HEK293 (cell line): ENCODE measurements around the gene PPP3CA.

Experiments used
- CTCF ChIA-PET: fragments of 350-600 bp; formaldehyde crosslinking; extraction: SDS; loops from one replicate; lab custom pipeline; 2021; ENCODE audit warnings: antibody characterized with exemption; lab: Yijun Ruan, JAX
- POLR2A ChIA-PET: fragments of 300-600 bp; formaldehyde crosslinking; extraction: SDS; loops from one replicate; lab custom pipeline; 2020; ENCODE audit warnings: antibody characterized with exemption, inconsistent platforms; lab: Yijun Ruan, JAX
- H3K27ac ChIP-seq: fragments of 200-500 bp; sonication (Bioruptor generic); 2 replicates; pipeline ENCODE4 v1.5.1; 2014; ENCODE audit warnings: low read depth, low read length, control low read depth, inconsistent platforms; ENCODE audit errors: extremely low read depth
- H3K36me3 ChIP-seq, 2 experiments: fragments of 200-500 bp in 1 of 2; sonication (Bioruptor generic) in 1 of 2; 1 replicate in 1 of 2; 2 replicates in 1 of 2; pipeline ENCODE4 v1.5.1; 2014 to 2017; ENCODE audit warnings: inconsistent platforms in 2 of 2, low read length in 2 of 2; ENCODE audit not compliant: control insufficient read depth in 2 of 2, insufficient read depth in 1 of 2
- H3K4me1 ChIP-seq: fragments of 200-500 bp; sonication (Bioruptor generic); 2 replicates; pipeline ENCODE4 v1.5.1; 2014; ENCODE audit warnings: mild to moderate bottlenecking, low read length, inconsistent platforms; ENCODE audit not compliant: control insufficient read depth, insufficient read depth
- H3K4me3 ChIP-seq: 2 replicates; pipeline ENCODE4 v1.5.1; 2011; ENCODE audit warnings: low read depth, mild to moderate bottlenecking, control low read depth, low read length, moderate library complexity
- H3K9me3 ChIP-seq: fragments of 200-500 bp; sonication (Bioruptor generic); 2 replicates; pipeline ENCODE4 v1.5.1; 2014; ENCODE audit warnings: low read depth, low read length, inconsistent platforms; ENCODE audit not compliant: control insufficient read depth, insufficient read depth
- AEBP2 ChIP-seq: fragments of 450-650 bp; formaldehyde crosslinking; IDR thresholded peaks from 2 replicates; pipeline ENCODE4 v1.5.1; 2016; ENCODE audit warnings: missing biosample characterization, missing genetic modification characterization, borderline replicate concordance
- HOXC10 ChIP-seq: sonication (generic); formaldehyde crosslinking; IDR thresholded peaks from 2 replicates; pipeline ENCODE4 v1.8.1; 2023; ENCODE audit warnings: mild to moderate bottlenecking, missing genetic modification reagents
- HOXD13 ChIP-seq: sonication (generic); formaldehyde crosslinking; IDR thresholded peaks from 2 replicates; pipeline ENCODE4 v1.8.0; 2022; ENCODE audit warnings: missing genetic modification reagents, borderline replicate concordance
- IKZF3 ChIP-seq: fragments of 450-650 bp; IDR thresholded peaks from 2 replicates; pipeline ENCODE4 v1.5.0; 2018; ENCODE audit warnings: missing biosample characterization, mild to moderate bottlenecking, missing genetic modification characterization, moderate library complexity
- KLF16 ChIP-seq: fragments of 450-650 bp; formaldehyde crosslinking; IDR thresholded peaks from 2 replicates; pipeline ENCODE4 v1.5.1; 2017; ENCODE audit warnings: missing biosample characterization, missing genetic modification characterization
- KLF9 ChIP-seq: fragments of 450-650 bp; formaldehyde crosslinking; IDR thresholded peaks from 2 replicates; pipeline ENCODE4 v1.5.1; 2016; ENCODE audit warnings: missing biosample characterization, missing genetic modification characterization, low read depth
- PRDM6 ChIP-seq: fragments of 450-650 bp; formaldehyde crosslinking; IDR thresholded peaks from 2 replicates; pipeline ENCODE4 v1.5.1; 2017; ENCODE audit warnings: missing biosample characterization, missing genetic modification characterization
- ZBTB10 ChIP-seq: fragments of 450-650 bp; formaldehyde crosslinking; IDR thresholded peaks from 2 replicates; pipeline ENCODE4 v1.5.1; 2016; ENCODE audit warnings: missing biosample characterization, missing genetic modification characterization
- ZFP41 ChIP-seq: fragments of 450-650 bp; formaldehyde crosslinking; IDR thresholded peaks from 2 replicates; pipeline ENCODE4 v1.5.1; 2016; ENCODE audit warnings: missing biosample characterization, missing genetic modification characterization, borderline replicate concordance
- ZFP69B ChIP-seq: fragments of 450-650 bp; formaldehyde crosslinking; IDR thresholded peaks from 2 replicates; pipeline ENCODE4 v1.5.1; 2016; ENCODE audit warnings: missing biosample characterization, missing genetic modification characterization
- ZNF174 ChIP-seq: fragments of 450-650 bp; formaldehyde crosslinking; IDR thresholded peaks from 2 replicates; pipeline ENCODE4 v1.5.0; 2017; ENCODE audit warnings: missing biosample characterization, mild to moderate bottlenecking, missing genetic modification characterization
- ZNF433 ChIP-seq: fragments of 450-650 bp; formaldehyde crosslinking; IDR thresholded peaks from 2 replicates; pipeline ENCODE4 v1.5.1; 2016; ENCODE audit warnings: missing biosample characterization, missing genetic modification characterization, low read depth
- ZNF473 ChIP-seq: fragments of 450-650 bp; formaldehyde crosslinking; IDR thresholded peaks from 2 replicates; pipeline ENCODE4 v1.5.1; 2017; ENCODE audit warnings: missing biosample characterization, missing genetic modification characterization
- ZNF488 ChIP-seq: fragments of 450-650 bp; formaldehyde crosslinking; IDR thresholded peaks from 2 replicates; pipeline ENCODE4 v1.5.1; 2016; ENCODE audit warnings: missing biosample characterization, missing genetic modification characterization
- ZNF518A ChIP-seq: fragments of 450-650 bp; formaldehyde crosslinking; conservative IDR thresholded peaks from 2 replicates; pipeline ENCODE4 v1.5.1; 2016; ENCODE audit warnings: low read depth, missing biosample characterization, missing genetic modification characterization
- ZNF658 ChIP-seq: fragments of 450-650 bp; formaldehyde crosslinking; IDR thresholded peaks from 2 replicates; pipeline ENCODE4; 2016; ENCODE audit warnings: missing biosample characterization, missing genetic modification characterization
- ZNF701 ChIP-seq: fragments of 450-650 bp; formaldehyde crosslinking; IDR thresholded peaks from 2 replicates; pipeline ENCODE4 v1.5.1; 2016; ENCODE audit warnings: missing biosample characterization, missing genetic modification characterization

PPP3CA gene

GRCh38 chr4:101230801-101231426, 116.4 kb downstream of the PPP3CA start:
- Histone ChIP-seq H3K4me1 (no peaks in the 10 kb centered on the region), H3K9me3 (no peaks in the 10 kb centered on the region), H3K36me3 (no peaks in the 10 kb centered on the region), H3K27ac (no peak overlapping the region), H3K4me3 (no peak overlapping the region)
- ChIA-PET CTCF (no interaction called here), POLR2A (no interaction called here)
- TF ChIP-seq ZNF433 (tag by site-specific recombination) (no peak), PRDM6 (tag by site-specific recombination) (no peak), HOXC10 (no peak), KLF16 (tag by site-specific recombination) (no peak), AEBP2 (no peak), ZFP41 (tag by site-specific recombination) (no peak), ZNF174 (tag by site-specific recombination) (no peak), ZNF488 (tag by site-specific recombination) (no peak), ZNF701 (tag by site-specific recombination) (no peak), ZNF658 (tag by site-specific recombination) (no peak), ZNF473 (no peak), ZBTB10 (tag by site-specific recombination) (no peak), HOXD13 (CRISPR knock-in tag) (no peak)

- Histone ChIP-seq H3K36me3 (no peaks in the 10 kb centered on the region), H3K4me3 (no peak overlapping the region), H3K4me1 (no peaks in the 10 kb centered on the region), H3K27ac (no peak overlapping the region), H3K9me3 (no peaks in the 10 kb centered on the region)
- ChIA-PET CTCF (no interaction called here), POLR2A (no interaction called here)
- no peak for TF ChIP-seq KLF9 (tag by site-specific recombination)
- TF ChIP-seq IKZF3 (tag by site-specific recombination) = no peak
- TF ChIP-seq ZFP69B = no peak
- no peak for TF ChIP-seq ZNF518A
Observed at GRCh38 chr4:101229116-101229515, 118.2 kb downstream of the PPP3CA start.
